Glomerular visceral epithelial cell (primary cell): ENCODE results near the gene CYYR1.
A peak's percentile ranks its signal among the peaks of the same experiment; 100 is the strongest.

Source experiments
- DNase-seq: peaks from one replicate; pipeline ENCODE4 v3.0.0-alpha.2; 2016; ENCODE audit errors: extremely low spot score

Gene CYYR1

GRCh38 chr21:26553898-26554297 is 19.2 kb downstream of the CYYR1 start:
- DNase-seq: no peak

- DNase-seq: peak; percentile 33
Observed at GRCh38 chr21:26550326-26550725, 22.8 kb downstream of the CYYR1 start.

GRCh38 chr21:26546446-26547097 is 26.5 kb downstream of the CYYR1 start:
- no peak for DNase-seq

- no peak for DNase-seq
Observed at GRCh38 chr21:26544201-26544775, 28.8 kb downstream of the CYYR1 start.

- DNase-seq: no peak
Observed at GRCh38 chr21:26540651-26541050, 32.4 kb downstream of the CYYR1 start.

- DNase-seq: no peak
Observed at GRCh38 chr21:26539566-26539965, 33.5 kb downstream of the CYYR1 start.

- no peak for DNase-seq
Observed at GRCh38 chr21:26534517-26534916, 38.6 kb downstream of the CYYR1 start.

GRCh38 chr21:26532208-26532607 is 40.9 kb downstream of the CYYR1 start:
- DNase-seq: no peak

- DNase-seq: no peak
Observed at GRCh38 chr21:26529526-26529925, 43.6 kb downstream of the CYYR1 start.

- no peak for DNase-seq
Observed at GRCh38 chr21:26528882-26529281, 44.2 kb downstream of the CYYR1 start.

- no peak for DNase-seq
Observed at GRCh38 chr21:26522704-26523103, 50.4 kb downstream of the CYYR1 start.

GRCh38 chr21:26519142-26519541 is 53.9 kb downstream of the CYYR1 start:
- no peak for DNase-seq

- DNase-seq: no peak
Observed at GRCh38 chr21:26515257-26515656, 57.8 kb downstream of the CYYR1 start.

GRCh38 chr21:26513212-26513611 is 59.9 kb downstream of the CYYR1 start:
- DNase-seq: peak; percentile 44

- DNase-seq: no peak
Observed at GRCh38 chr21:26512664-26513063, 60.4 kb downstream of the CYYR1 start.

GRCh38 chr21:26508903-26509302 is 64.2 kb downstream of the CYYR1 start:
- no peak for DNase-seq

GRCh38 chr21:26506956-26507355 is 66.1 kb downstream of the CYYR1 start:
- peak; percentile 11 for DNase-seq

GRCh38 chr21:26505211-26505610 is 67.9 kb downstream of the CYYR1 start:
- DNase-seq: no peak

- no peak for DNase-seq
Observed at GRCh38 chr21:26503414-26503813, 69.7 kb downstream of the CYYR1 start.

GRCh38 chr21:26501495-26502021 is 71.5 kb downstream of the CYYR1 start:
- DNase-seq: no peak

GRCh38 chr21:26499495-26499894 is 73.6 kb downstream of the CYYR1 start:
- DNase-seq: no peak

- no peak for DNase-seq
Observed at GRCh38 chr21:26495283-26495849, 77.7 kb downstream of the CYYR1 start.

- DNase-seq: no peak
Observed at GRCh38 chr21:26491663-26492062, 81.4 kb downstream of the CYYR1 start.
